K562 (cell line): ENCODE data around the gene NDUFAF3. TPM values are rescaled to one million over a fixed set of nuclear protein-coding genes. Genes with fewer than 3 reads are reported as not detected.

ENCODE experiments used
- BACH1 ChIP-seq: fragments of 200-800 bp; sonication (Bioruptor generic); IDR thresholded peaks from 2 replicates; pipeline ENCODE4 v1.6.1; 2016; ENCODE audit warnings: missing genetic modification characterization, missing compliant biosample characterization
- FOXJ3 ChIP-seq: sonication (generic); formaldehyde crosslinking; IDR thresholded peaks from 2 replicates; pipeline ENCODE4 v1.4.0; 2020; ENCODE audit warnings: mild to moderate bottlenecking, missing genetic modification reagents
- GATA2 ChIP-seq: sonication (generic); formaldehyde crosslinking; IDR thresholded peaks from 2 replicates; pipeline ENCODE4 v1.4.0; 2020; ENCODE audit warnings: mild to moderate bottlenecking, missing genetic modification reagents
- MAFG ChIP-seq: fragments of 450-650 bp; conservative IDR thresholded peaks from 2 replicates; pipeline ENCODE4 v1.6.1; 2016; ENCODE audit warnings: missing genetic modification characterization, missing compliant biosample characterization
- NR2C1 ChIP-seq, 2 experiments: fragments of 450-650 bp; IDR thresholded peaks; 2 replicates each; pipeline ENCODE4 v1.6.1; 2017; ENCODE audit warnings: mild to moderate bottlenecking in 2 of 2, antibody characterized with exemption in 1 of 2, inconsistent platforms in 1 of 2, missing compliant biosample characterization in 1 of 2, missing genetic modification characterization in 1 of 2
- RAD51 ChIP-seq: fragments of 450-650 bp; IDR thresholded peaks from 2 replicates; pipeline ENCODE4 v1.7.1; 2016; ENCODE audit warnings: low read depth, mild to moderate bottlenecking, borderline replicate concordance
- RB1 ChIP-seq: fragments of 450-650 bp; IDR thresholded peaks from 2 replicates; pipeline ENCODE4 v1.6.1; 2017; ENCODE audit warnings: low read depth, mild to moderate bottlenecking
- TRIM28 ChIP-seq: fragments of 450-650 bp; IDR thresholded peaks from 2 replicates; pipeline ENCODE4 v1.6.1; 2017
- ZKSCAN8 ChIP-seq: fragments of 200-800 bp; sonication (Bioruptor generic); IDR thresholded peaks from 2 replicates; pipeline ENCODE4 v1.6.1; 2016; ENCODE audit warnings: missing genetic modification characterization, missing compliant biosample characterization
- ZNF780A ChIP-seq: fragments of 250-450 bp; sonication (Bioruptor Pico); IDR thresholded peaks from 2 replicates; pipeline ENCODE4 v1.5.0; 2021; ENCODE audit warnings: mild to moderate bottlenecking
- polyA plus RNA-seq, 8 experiments: library from polyadenylated mRNA; depleted of rRNA in 4 of 8; stranded (reverse) in 5 of 8; unstranded in 3 of 8; fragments of >200 nt; fragmentation: Nextera tagmentation in 2 of 8; fragmentation: Illumina TruSeq in 1 of 8; extraction: Ambion mirVana in 2 of 8; extraction: Trizol in 1 of 8; gene quantifications; 2 replicates each; pipeline versions ENCODE4 v1.2.1 to v1.2.3, GENCODE V29; 2011 to 2014; ENCODE audit warnings: inconsistent platforms in 1 of 8, missing spikeins in 1 of 8
- total RNA-seq, 7 experiments: library from RNA; depleted of rRNA in 6 of 7; stranded (reverse); fragments of >200 nt in 6 of 7; fragmentation: Illumina TruSeq in 2 of 7; extraction: Trizol in 2 of 7; gene quantifications; 2 replicates each; pipeline versions ENCODE4 v1.2.1 to v1.2.3, GENCODE V29; 2011 to 2021; ENCODE audit warnings: low replicate concordance in 1 of 7
- TF ChIP-seq, protein P1 (sequence below), 2 experiments: fragments of 450-650 bp; formaldehyde crosslinking in 1 of 2; IDR thresholded peaks; 2 replicates each; pipeline versions ENCODE4 v1.4.0 to v1.6.1; 2014 to 2020; ENCODE audit warnings: mild to moderate bottlenecking in 2 of 2, borderline replicate concordance in 1 of 2, low read depth in 1 of 2
- TF ChIP-seq, protein P2 (sequence below): fragments of 450-650 bp; formaldehyde crosslinking; IDR thresholded peaks from 2 replicates; pipeline ENCODE4 v1.4.0; 2020; ENCODE audit warnings: mild to moderate bottlenecking, moderate library complexity
- TF ChIP-seq, protein P3 (sequence below), 2 experiments: fragments of 450-650 bp in 1 of 2; sonication (generic) in 1 of 2; formaldehyde crosslinking; conservative IDR thresholded peaks; 2 replicates each; pipeline versions ENCODE4 v1.4.0 to v1.8.1; 2020 to 2022; ENCODE audit warnings: mild to moderate bottlenecking in 1 of 2, missing genetic modification reagents in 1 of 2

Gene NDUFAF3
- total and polyA plus RNA-seq, 9 of the 15 experiments (the other 6 are each of a cell fraction or from before 2014, with no cell fraction given): 17.0 to 127 (median 36.3) TPM

DNA sequence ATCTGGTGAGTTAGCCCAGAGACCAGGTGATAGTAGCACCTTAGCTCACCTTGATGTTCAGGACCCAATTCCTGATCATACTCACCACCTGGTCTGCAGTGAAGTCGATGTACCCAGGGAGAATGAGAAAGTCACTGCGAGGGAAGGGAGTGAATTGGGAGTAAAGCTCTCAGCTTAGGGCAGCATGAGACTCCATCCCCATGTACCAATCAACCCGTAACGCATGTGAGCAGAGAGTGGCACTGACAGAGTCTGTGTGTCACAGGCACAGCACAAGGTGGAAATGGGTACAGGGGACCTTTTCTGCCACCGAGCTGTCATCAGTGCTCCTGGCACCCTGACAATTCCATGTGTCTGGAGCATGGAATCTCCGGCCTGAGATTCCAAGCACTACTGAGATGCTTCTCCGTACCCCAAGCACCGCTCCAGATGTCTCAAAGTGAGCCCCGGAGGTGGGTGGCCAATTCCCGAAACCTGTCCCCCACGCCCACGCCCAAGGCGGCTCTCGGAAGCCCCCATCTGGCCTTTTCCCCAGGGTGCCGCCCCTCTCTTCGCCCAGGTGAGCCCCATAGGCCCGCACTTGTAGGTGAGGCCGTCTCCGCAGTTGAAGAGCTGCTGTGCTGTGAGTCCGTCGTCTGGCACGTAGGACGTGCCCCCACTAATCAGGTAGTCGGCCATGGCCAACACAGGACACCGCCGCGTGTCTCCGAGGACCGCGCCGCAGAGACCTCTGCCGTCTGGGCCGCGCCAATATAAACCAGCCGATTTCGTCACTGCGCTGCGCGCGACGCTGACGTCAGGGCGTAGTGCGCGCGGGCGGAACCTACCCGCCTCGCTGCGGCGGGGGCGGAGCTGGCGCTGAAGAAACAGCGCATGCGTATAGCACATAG lies 7.0 kb downstream of the NDUFAF3 start, which contains the start of gene IMPDH2 (continued):
- TF ChIP-seq, protein P1, sequence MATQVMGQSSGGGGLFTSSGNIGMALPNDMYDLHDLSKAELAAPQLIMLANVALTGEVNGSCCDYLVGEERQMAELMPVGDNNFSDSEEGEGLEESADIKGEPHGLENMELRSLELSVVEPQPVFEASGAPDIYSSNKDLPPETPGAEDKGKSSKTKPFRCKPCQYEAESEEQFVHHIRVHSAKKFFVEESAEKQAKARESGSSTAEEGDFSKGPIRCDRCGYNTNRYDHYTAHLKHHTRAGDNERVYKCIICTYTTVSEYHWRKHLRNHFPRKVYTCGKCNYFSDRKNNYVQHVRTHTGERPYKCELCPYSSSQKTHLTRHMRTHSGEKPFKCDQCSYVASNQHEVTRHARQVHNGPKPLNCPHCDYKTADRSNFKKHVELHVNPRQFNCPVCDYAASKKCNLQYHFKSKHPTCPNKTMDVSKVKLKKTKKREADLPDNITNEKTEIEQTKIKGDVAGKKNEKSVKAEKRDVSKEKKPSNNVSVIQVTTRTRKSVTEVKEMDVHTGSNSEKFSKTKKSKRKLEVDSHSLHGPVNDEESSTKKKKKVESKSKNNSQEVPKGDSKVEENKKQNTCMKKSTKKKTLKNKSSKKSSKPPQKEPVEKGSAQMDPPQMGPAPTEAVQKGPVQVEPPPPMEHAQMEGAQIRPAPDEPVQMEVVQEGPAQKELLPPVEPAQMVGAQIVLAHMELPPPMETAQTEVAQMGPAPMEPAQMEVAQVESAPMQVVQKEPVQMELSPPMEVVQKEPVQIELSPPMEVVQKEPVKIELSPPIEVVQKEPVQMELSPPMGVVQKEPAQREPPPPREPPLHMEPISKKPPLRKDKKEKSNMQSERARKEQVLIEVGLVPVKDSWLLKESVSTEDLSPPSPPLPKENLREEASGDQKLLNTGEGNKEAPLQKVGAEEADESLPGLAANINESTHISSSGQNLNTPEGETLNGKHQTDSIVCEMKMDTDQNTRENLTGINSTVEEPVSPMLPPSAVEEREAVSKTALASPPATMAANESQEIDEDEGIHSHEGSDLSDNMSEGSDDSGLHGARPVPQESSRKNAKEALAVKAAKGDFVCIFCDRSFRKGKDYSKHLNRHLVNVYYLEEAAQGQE (IDR thresholded peaks at IDR 0.05; ENCODE audit: borderline replicate concordance): no peak; the same call in 1 of the 2 replicates
- TF ChIP-seq, protein P1 (CRISPR knock-in tag; IDR thresholded peaks at IDR 0.05; ENCODE audit: low read depth): peak; percentile 80
- TF ChIP-seq ZKSCAN8 (CRISPR knock-in tag): no peak
- TF ChIP-seq ZNF780A (CRISPR knock-in tag): no peak
- TF ChIP-seq FOXJ3 (CRISPR knock-in tag): no peak
- no peak for TF ChIP-seq TRIM28
- no peak for TF ChIP-seq MAFG (tag)
- peak; percentile 82; the same call in 1 of the 2 replicates for TF ChIP-seq RB1
- no peak for TF ChIP-seq NR2C1 (IDR thresholded peaks at IDR 0.05)
- TF ChIP-seq NR2C1 (tag; IDR thresholded peaks at IDR 0.05): no peak
- TF ChIP-seq BACH1 (tag): no peak
- TF ChIP-seq, protein P2, sequence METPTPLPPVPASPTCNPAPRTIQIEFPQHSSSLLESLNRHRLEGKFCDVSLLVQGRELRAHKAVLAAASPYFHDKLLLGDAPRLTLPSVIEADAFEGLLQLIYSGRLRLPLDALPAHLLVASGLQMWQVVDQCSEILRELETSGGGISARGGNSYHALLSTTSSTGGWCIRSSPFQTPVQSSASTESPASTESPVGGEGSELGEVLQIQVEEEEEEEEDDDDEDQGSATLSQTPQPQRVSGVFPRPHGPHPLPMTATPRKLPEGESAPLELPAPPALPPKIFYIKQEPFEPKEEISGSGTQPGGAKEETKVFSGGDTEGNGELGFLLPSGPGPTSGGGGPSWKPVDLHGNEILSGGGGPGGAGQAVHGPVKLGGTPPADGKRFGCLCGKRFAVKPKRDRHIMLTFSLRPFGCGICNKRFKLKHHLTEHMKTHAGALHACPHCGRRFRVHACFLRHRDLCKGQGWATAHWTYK (CRISPR knock-in tag): peak; percentile 92
- TF ChIP-seq, protein P3, sequence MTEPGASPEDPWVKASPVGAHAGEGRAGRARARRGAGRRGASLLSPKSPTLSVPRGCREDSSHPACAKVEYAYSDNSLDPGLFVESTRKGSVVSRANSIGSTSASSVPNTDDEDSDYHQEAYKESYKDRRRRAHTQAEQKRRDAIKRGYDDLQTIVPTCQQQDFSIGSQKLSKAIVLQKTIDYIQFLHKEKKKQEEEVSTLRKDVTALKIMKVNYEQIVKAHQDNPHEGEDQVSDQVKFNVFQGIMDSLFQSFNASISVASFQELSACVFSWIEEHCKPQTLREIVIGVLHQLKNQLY (CRISPR knock-in tag; conservative IDR thresholded peaks at IDR 0.05): no peak
- no peak for TF ChIP-seq RAD51
- TF ChIP-seq GATA2: no peak
